Naive thymus-derived CD8-positive, alpha-beta T cell (primary cell): Measurements from ENCODE around the gene SLC35F1. TPM values are rescaled to one million over a fixed set of nuclear protein-coding genes. Genes with fewer than 3 reads are reported as not detected.

ENCODE experiments used
- ATAC-seq, 2 donors: fragments of 150-1000 bp; cut with Tn5 transposase in 1 of 2; sonication (Bioruptor Pico), chemical (Tn5 transposase) in 1 of 2; 1 replicate in 1 of 2; 2 replicates in 1 of 2; pipeline ENCODE4 v1.10.0; 2021; ENCODE audit warnings: mild to moderate bottlenecking in 2 of 2, moderate library complexity in 2 of 2
- POLR2A ChIA-PET: fragments of 350-600 bp; sonication (Branson Sonifier 250); formaldehyde crosslinking; loops from one replicate; lab custom pipeline; 2021; ENCODE audit warnings: antibody characterized with exemption; lab: Charles Lee
- DNase-seq, 10 donors: peaks; one replicate each; pipeline versions ENCODE4 v3.0.0 to v3.0.0-alpha.2; 2020 to 2022
- H3K27ac Mint-ChIP-seq, 10 donors: one replicate each; pipeline ENCODE4 v1.8.0; 2020 to 2022; ENCODE audit warnings: mild to moderate bottlenecking in 10 of 10, mixed read lengths in 10 of 10, moderate library complexity in 4 of 10, inconsistent platforms in 1 of 10
- H3K27me3 Mint-ChIP-seq, 5 donors: one replicate each; pipeline ENCODE4 v1.8.0; 2021 to 2022; ENCODE audit warnings: mixed read lengths in 5 of 5
- H3K36me3 Mint-ChIP-seq, 3 donors: one replicate each; pipeline ENCODE4 v1.8.0; 2020 to 2022; ENCODE audit warnings: mixed read lengths in 3 of 3, mild to moderate bottlenecking in 2 of 3, inconsistent platforms in 1 of 3
- H3K4me1 Mint-ChIP-seq, 4 donors: one replicate each; pipeline ENCODE4 v1.8.0; 2021 to 2022; ENCODE audit warnings: mixed read lengths in 4 of 4
- H3K4me3 Mint-ChIP-seq, 10 donors: one replicate each; pipeline ENCODE4 v1.8.0; 2020 to 2022; ENCODE audit warnings: mild to moderate bottlenecking in 10 of 10, mixed read lengths in 10 of 10, moderate library complexity in 6 of 10, inconsistent platforms in 1 of 10
- H3K9me3 Mint-ChIP-seq, 9 donors: one replicate each; pipeline ENCODE4 v1.8.0; 2020 to 2022; ENCODE audit warnings: mixed read lengths in 9 of 9, mild to moderate bottlenecking in 3 of 9, inconsistent platforms in 1 of 9, moderate library complexity in 1 of 9
- polyA plus RNA-seq, 3 donors: library from polyadenylated mRNA; unstranded; fragments of 300-500 nt; fragmentation: Illumina TruSeq; gene quantifications; one replicate each; pipeline ENCODE4 v1.2.3, GENCODE V29; 2021
- total RNA-seq, 8 experiments: library from RNA in 2 of 8; stranded (reverse) in 2 of 8; gene quantifications; one replicate each; pipeline ENCODE4 v1.2.3 and lab custom pipeline; 2021 to 2026

Gene SLC35F1
- total and polyA plus RNA-seq, 5 experiments from 2014 or later, result not detected

DNA sequence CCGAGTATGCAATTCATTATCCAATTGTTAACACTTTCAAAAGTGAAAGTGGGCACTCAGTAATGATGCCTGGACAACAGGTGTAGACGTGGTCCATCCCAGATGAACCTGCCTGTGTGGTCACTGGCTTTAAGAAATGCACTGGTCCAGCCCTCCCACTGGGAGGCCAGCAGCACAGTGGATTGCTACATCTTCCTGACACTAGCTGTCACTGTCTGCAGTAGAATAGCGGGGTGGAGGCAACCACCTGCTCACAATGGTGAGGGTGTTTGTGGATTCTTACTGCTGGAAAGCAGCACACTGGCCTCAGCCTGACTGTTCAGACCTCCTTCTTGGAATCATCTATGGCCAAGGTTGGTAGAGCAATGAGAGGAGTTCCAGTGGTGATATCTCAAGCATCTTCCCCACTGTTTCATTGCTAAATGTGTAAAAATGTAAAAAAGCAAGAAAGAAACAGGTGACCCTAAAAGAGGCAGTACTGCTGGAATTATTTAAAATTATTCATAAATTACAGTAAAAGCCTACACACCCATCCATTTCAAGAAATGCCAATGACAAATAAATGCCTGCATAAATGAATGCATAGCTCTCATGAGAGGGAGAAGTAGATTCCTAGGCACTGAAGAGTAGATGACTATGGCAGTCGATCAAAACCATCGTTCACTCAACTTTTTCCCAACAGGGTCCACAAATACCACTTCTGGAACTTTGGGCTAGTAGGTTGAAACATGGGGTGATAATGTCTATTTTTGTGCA, 413.0 kb downstream of the SLC35F1 start:
- Mint-ChIP-seq H3K4me3 (no peak overlapping the region), H3K4me1 (no peaks in the 10 kb centered on the region), H3K27ac (peak overlapping the region in 1 of 10 donors; percentile 0), H3K9me3 (no peaks in the 10 kb centered on the region), H3K27me3 (no peaks in the 10 kb centered on the region), H3K36me3 (peaks cover 0 to 3% (median 0%) of the 10 kb centered on the region in 3 donors)
- POLR2A ChIA-PET, result no interaction called here
- no peak for ATAC-seq
- no peak for DNase-seq

DNA sequence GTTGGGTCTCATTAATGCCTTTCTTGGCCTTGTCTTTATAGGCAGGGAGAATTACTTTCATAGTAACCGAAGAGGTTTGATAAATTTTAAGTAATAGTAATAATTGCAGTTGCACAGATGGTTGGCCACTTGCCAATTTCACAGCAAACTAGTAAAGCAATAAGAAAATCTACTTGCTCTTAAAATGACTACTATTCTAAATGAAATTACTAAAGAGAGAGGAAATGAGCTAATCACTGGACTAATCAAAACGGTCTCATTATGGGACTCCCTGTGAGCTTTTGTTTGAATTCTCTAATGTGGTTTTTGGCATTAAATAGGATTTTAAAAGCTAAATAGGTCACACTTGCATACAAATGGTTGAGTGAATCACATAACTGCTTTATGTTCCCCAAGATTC, 413.6 kb downstream of the SLC35F1 start:
- peaks cover 0 to 1% (median 0%) of the 10 kb centered on the region in 3 donors for H3K36me3 Mint-ChIP-seq
- POLR2A ChIA-PET, result no interaction called here
- H3K9me3 Mint-ChIP-seq, result no peaks in the 10 kb centered on the region
- H3K27me3 Mint-ChIP-seq, result peaks cover 0 to 5% (median 2%) of the 10 kb centered on the region in 5 donors
- H3K4me1 Mint-ChIP-seq, result no peaks in the 10 kb centered on the region
- no peak overlapping the region for H3K4me3 Mint-ChIP-seq
- DNase-seq, result no peak
- H3K27ac Mint-ChIP-seq, result no peak overlapping the region
- ATAC-seq, result no peak

DNA sequence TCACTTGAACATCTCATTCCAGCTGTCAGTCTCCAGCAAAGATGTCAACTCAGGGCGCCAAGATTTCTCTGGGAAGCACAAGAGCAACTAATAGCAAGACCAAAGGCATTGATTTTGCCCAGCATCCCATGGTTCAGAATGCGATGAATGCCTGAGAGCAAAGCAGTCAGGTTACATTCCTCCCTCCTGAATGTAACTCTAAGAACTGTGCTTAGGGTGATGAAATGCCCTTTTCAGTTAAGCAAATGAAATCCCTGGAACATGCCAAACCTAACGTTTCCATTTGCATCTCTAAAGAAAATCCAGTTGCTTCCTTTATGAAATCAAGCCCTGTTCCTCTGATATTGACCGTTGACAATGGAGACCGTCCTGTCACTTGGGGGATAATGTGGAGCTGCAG, 417.1 kb downstream of the SLC35F1 start:
- POLR2A ChIA-PET, result interaction anchor here (0.6 kb wide), 1 partner anchor 1725 kb away, joined by 3 read pairs; no protein-coding TSS in a partner anchor

DNA sequence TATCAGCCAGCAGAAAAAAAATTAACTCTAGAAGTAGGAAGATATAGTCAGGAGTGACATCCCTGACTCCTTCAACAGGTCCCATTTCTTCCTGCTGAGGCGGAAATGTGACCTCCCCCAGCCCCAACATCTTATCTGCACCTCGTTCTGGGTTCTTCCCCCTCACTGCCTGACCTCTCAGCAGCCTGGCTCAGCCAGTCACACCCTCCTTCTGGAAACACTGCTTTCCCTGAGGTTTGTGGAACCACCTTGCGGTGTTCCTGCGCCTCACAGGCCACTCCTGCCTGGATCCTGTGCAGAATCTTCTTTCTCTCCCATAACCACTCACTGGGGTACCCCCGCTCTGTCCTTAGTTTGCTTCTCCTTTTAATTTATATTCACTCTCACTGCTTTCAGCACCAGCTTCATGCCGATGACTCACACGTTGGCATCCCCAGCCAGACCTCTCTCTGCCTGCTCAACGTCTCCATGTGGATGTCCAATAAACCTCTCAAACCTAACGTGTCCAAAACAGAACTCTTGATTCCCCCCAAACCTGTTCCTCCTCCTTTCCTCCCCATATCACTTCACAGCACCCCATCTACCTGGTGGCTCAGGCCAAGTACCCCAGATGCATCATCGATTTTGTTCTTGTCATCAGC, 418.3 kb downstream of the SLC35F1 start:
- DNase-seq, result no peak
- H3K36me3 Mint-ChIP-seq, result peaks cover 0 to 2% (median 0%) of the 10 kb centered on the region in 3 donors
- H3K27ac Mint-ChIP-seq, result peak overlapping the region in 1 of 10 donors; percentile 45
- no peak overlapping the region for H3K4me3 Mint-ChIP-seq
- POLR2A ChIA-PET, result no interaction called here
- no peaks in the 10 kb centered on the region for H3K9me3 Mint-ChIP-seq
- H3K4me1 Mint-ChIP-seq, result no peaks in the 10 kb centered on the region
- ATAC-seq, result no peak
- peaks cover 1 to 19% (median 4%) of the 10 kb centered on the region in 5 donors for H3K27me3 Mint-ChIP-seq

More for the DNA sequence above, 417.1 kb downstream of the SLC35F1 start:
- H3K27ac Mint-ChIP-seq, result no peak overlapping the region
- no peaks in the 10 kb centered on the region for H3K4me1 Mint-ChIP-seq
- peaks cover 0 to 2% (median 0%) of the 10 kb centered on the region in 3 donors for H3K36me3 Mint-ChIP-seq
- ATAC-seq (no peak), DNase-seq (no peak)
- H3K9me3 Mint-ChIP-seq, result no peaks in the 10 kb centered on the region
- H3K4me3 Mint-ChIP-seq, result no peak overlapping the region
- peaks cover 1 to 19% (median 4%) of the 10 kb centered on the region in 5 donors for H3K27me3 Mint-ChIP-seq

DNA sequence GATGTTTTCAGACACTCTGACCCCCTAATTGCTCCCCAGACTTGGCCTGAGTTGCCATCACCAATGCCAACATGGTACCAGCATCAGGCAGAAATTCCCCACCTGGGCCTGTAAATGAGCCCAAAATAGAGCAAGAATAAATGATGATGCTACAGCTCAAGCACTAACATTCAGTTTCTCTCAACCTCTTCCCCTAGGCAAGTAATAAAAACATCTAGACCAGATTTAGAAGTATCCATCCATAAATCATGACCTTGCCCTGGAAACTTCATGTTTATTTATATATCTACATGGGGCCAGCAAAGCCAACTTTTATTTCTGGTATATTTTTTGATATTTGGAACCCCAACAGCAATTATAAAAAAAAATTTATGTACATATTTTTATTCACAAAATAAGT, 419.6 kb downstream of the SLC35F1 start:
- H3K4me1 Mint-ChIP-seq, result no peaks in the 10 kb centered on the region
- DNase-seq (no peak), ATAC-seq (no peak)
- H3K36me3 Mint-ChIP-seq, result peaks cover 0 to 2% (median 0%) of the 10 kb centered on the region in 3 donors
- H3K27me3 Mint-ChIP-seq, result peaks cover 1 to 19% (median 4%) of the 10 kb centered on the region in 5 donors
- POLR2A ChIA-PET, result no interaction called here
- H3K27ac Mint-ChIP-seq, result no peak overlapping the region
- H3K4me3 Mint-ChIP-seq, result no peak overlapping the region
- no peaks in the 10 kb centered on the region for H3K9me3 Mint-ChIP-seq

DNA sequence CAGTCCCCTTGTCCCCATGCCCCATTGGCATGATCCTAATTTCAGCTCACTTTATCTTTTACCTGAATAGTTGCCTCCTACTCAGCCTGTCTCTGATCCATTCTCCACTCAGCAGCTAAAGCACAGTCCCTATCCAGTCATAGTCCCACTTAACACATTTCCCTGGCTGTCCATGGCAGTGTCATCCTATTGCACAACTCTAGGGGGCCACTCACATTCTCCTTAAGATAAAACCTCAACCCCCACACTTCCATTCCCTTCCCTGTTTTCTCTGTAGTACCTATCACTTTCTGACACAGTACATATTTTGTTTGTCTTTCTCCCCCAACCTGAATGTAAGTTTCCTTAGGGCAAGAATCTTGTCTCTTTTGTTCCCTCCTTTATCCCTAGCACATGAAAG, 420.2 kb downstream of the SLC35F1 start:
- H3K27me3 Mint-ChIP-seq, result peaks cover 1 to 19% (median 4%) of the 10 kb centered on the region in 5 donors
- DNase-seq (no peak), ATAC-seq (no peak)
- H3K9me3 Mint-ChIP-seq, result peaks cover 0 to 2% (median 0%) of the 10 kb centered on the region in 9 donors
- no peak overlapping the region for H3K27ac Mint-ChIP-seq
- H3K4me1 Mint-ChIP-seq, result no peaks in the 10 kb centered on the region
- peaks cover 0 to 2% (median 0%) of the 10 kb centered on the region in 3 donors for H3K36me3 Mint-ChIP-seq
- no peak overlapping the region for H3K4me3 Mint-ChIP-seq
- POLR2A ChIA-PET, result no interaction called here

DNA sequence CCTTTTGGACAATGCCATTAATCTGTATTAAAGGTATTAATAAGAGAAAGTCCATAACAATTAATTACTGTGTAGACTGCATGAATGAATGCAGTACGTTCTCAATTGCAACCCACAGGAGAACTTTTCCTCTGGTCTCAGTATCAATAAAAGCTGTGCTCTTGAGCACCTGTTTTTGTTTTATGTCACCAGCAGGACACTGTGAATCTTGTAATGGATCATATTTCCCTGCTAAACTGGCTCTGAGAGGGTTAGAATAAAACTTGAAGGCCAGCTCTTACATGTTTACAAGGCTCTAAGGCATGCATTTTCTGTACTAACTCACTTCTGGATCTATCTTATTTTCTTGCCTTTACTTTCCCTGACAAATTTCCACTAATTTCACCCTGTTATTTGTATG, 426.7 kb downstream of the SLC35F1 start:
- ATAC-seq, result no peak
- DNase-seq, result no peak
- Mint-ChIP-seq H3K4me3 (no peak overlapping the region), H3K9me3 (peaks cover 0 to 43% (median 30%) of the 10 kb centered on the region in 9 donors), H3K27ac (no peak overlapping the region), H3K36me3 (peaks cover 0 to 17% (median 6%) of the 10 kb centered on the region in 3 donors), H3K27me3 (no peaks in the 10 kb centered on the region), H3K4me1 (no peaks in the 10 kb centered on the region)
- POLR2A ChIA-PET, result no interaction called here

DNA sequence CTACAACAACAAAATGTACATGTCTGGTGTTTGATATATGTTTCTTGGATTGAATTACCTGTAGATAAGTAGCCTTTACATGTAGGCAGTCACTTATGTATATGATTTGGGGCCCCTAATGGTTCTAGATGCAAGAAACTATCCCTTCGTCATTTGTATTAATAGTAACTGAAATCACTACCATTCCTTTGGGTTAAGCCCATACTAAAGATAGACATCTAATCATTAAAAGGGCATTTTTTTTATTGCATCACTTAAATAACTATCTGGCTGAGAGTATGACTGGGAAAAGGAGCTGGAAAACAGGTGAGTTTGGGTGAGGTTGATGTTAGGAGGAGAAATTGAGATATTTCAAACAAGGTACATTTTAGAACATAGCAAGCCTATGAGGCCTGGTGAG, 427.6 kb downstream of the SLC35F1 start:
- Mint-ChIP-seq H3K4me1 (no peaks in the 10 kb centered on the region), H3K27me3 (no peaks in the 10 kb centered on the region), H3K36me3 (peaks cover 0 to 23% (median 9%) of the 10 kb centered on the region in 3 donors), H3K27ac (no peak overlapping the region), H3K9me3 (peaks cover 4 to 52% (median 38%) of the 10 kb centered on the region in 9 donors), H3K4me3 (no peak overlapping the region)
- DNase-seq (no peak), ATAC-seq (no peak)
- POLR2A ChIA-PET, result no interaction called here

DNA sequence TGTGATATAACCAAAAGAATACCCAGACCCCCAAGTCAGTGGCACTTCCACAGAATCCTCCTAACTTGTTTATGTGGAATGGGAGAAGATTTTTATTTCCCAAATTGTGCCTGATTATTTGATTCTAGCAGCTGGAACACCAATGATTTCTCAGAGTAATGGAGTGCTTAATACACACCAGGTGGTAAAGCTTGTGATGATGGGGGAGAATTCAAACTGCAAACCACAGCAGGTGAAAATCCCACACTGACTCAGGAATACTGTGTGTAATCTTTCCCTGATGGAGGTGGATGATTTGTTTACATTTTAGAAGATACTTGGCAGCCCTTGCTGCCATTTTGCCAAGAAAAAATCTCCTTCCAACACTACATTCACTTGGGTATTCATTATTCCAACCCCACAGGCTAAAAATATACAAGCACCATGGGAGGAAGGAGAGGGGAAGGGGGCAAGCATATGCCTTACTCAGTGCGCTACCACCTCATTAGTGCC, 428.3 kb downstream of the SLC35F1 start:
- Mint-ChIP-seq H3K9me3 (peaks cover 11 to 59% (median 45%) of the 10 kb centered on the region in 9 donors), H3K36me3 (peaks cover 0 to 30% (median 9%) of the 10 kb centered on the region in 3 donors), H3K4me3 (no peak overlapping the region), H3K27me3 (no peaks in the 10 kb centered on the region), H3K27ac (no peak overlapping the region), H3K4me1 (no peaks in the 10 kb centered on the region)
- POLR2A ChIA-PET, result no interaction called here
- DNase-seq (no peak), ATAC-seq (no peak)

DNA sequence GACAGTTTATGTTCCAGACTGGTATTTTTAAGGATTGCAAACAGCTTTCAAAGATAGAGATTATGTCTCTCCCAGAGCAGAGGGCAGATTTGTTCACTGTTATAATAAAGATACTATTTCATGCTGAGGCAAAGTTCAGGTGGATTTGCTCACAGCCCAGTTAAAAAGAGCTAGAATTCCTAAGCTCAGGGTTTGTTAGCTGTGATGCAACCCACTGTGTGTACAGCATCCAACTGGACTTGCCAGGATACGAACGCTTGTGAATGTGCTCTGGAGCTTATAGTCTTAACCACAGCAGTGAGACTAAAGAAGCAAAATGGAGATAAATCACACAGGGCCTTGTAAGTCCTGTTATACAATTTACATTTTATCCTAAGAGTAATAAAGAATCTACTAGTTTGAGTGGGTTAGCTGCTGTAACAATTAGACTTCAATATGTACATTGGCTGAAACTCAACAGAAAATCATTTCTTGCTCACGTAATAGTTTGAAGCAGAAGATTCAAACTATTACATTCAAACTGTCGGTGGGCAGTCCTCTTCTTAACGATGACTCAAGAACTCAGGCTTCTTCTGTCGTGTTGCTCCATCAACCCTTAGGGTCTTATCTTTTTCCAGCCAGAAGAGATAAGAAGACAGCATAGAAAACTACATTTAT, 437.1 kb downstream of the SLC35F1 start:
- POLR2A ChIA-PET, result no interaction called here
- no peak for DNase-seq
- Mint-ChIP-seq H3K27ac (no peak overlapping the region), H3K9me3 (peaks cover 13 to 50% (median 32%) of the 10 kb centered on the region in 9 donors), H3K4me3 (no peak overlapping the region), H3K36me3 (peaks cover 4 to 52% (median 46%) of the 10 kb centered on the region in 3 donors), H3K4me1 (peaks cover 0 to 2% (median 0%) of the 10 kb centered on the region in 4 donors), H3K27me3 (peaks cover 0 to 2% (median 0%) of the 10 kb centered on the region in 5 donors)
- no peak for ATAC-seq

DNA sequence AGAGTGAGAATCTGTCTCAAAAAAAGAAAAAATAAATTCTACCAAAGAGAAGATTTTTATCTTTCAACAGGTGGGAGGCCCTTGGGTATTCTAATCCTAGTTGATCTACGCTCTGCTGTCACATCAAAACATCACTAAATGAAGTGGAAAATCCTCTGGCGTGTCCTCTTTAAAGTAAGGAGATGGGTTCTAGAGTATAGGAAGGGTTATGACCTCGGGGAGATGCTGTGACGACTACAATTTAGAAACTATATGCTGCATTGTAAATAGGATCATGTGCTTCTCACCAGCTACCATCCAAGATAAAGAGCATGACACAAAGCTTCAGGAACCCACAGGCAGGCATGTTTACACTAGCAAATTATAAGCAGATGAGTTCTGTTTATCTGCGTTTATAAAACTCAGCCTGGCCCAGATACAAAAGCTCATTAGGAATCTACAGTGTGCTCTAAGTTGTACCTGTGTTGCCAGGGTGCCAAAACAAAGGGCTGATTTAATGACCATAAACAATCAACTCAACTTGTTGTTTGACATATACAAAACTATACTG, 443.9 kb downstream of the SLC35F1 start:
- ATAC-seq, result no peak
- Mint-ChIP-seq H3K9me3 (peaks cover 0 to 20% (median 6%) of the 10 kb centered on the region in 9 donors), H3K4me1 (no peaks in the 10 kb centered on the region), H3K27me3 (no peaks in the 10 kb centered on the region), H3K36me3 (peaks cover 4 to 38% (median 28%) of the 10 kb centered on the region in 3 donors), H3K4me3 (no peak overlapping the region), H3K27ac (no peak overlapping the region)
- DNase-seq, result no peak
- POLR2A ChIA-PET, result no interaction called here

DNA sequence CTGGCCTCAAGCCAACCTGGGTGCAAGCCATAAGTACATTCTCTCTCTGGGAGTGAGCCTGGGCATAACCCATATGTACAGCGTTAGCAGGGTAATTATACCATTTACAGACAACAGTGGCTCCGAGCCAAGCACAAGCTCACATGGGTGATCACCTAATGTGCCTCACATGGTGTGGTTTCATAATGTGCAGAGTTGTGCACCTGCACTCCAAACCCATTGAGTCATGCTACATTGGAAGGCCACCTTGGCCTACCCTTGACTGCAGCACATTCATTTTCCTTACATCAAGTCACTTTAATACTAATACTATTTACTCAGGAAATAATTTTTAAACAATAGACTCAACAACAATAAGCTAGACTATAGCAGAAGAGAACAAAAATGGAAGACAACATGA, 446.5 kb downstream of the SLC35F1 start:
- Mint-ChIP-seq H3K27me3 (no peaks in the 10 kb centered on the region), H3K4me3 (no peak overlapping the region), H3K4me1 (no peaks in the 10 kb centered on the region), H3K36me3 (peaks cover 4 to 33% (median 28%) of the 10 kb centered on the region in 3 donors), H3K9me3 (peaks cover 0 to 14% (median 2%) of the 10 kb centered on the region in 9 donors), H3K27ac (no peak overlapping the region)
- DNase-seq (no peak), ATAC-seq (no peak)
- POLR2A ChIA-PET, result no interaction called here
